DMS153 treated with DMSO at 0.1 percent for 48 hours (cell line): ENCODE results near the gene FBXL20.
"Not testable (repeated sequence)": the region's sequence is repeated elsewhere in the genome, so short reads cannot be mapped to it uniquely, and the experiment has no call there.

ENCODE experiments used
- DNase-seq: peaks from one replicate; lab custom pipeline; 2025; ENCODE audit not compliant: unreplicated experiment; lab: John Stamatoyannopoulos, UW

Gene FBXL20

GRCh38 chr17:39391448-39391847, 10.0 kb downstream of the FBXL20 start:
- no peak for DNase-seq

DNA sequence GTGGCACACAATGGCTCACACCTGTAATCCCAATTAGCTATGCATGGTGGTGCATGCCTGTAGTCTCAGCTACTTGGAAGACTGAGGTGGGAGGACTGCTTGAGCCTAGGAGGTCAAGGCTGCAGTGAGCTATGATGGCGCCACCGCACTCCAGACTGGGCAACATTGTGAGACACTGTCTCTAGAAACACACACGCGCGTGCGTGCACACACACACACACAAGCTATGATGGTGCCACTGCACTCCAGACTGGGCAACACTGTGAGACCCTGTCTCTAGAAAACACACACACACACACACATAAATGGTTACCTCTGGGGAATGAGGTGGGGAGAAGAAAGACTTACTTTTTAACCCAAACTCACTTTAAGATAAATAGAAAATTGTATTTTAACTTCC, 16.4 kb downstream of the FBXL20 start:
- DNase-seq = no peak

GRCh38 chr17:39380144-39380543, 21.3 kb downstream of the FBXL20 start:
- no peak for DNase-seq

GRCh38 chr17:39376434-39376833, 25.0 kb downstream of the FBXL20 start:
- no peak for DNase-seq

DNA sequence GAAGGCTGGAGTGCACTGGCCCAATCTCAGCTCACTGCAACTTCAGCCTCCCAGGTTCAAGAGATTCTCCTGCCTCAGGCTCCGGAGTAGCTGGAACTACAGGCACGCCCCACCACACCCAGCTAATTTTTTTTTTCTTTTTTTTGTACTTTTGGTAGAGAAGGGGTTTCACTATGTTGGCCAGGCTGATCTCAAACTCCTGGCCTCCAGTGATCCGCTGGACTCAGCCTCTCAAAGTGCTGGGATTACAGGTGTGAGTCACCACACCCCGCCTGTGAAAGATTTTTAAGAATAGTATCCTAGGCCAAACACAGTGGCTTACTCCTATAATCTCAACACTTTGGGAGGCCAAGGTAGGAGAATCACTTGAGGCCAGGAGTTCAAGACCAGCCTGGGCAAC, 33.6 kb downstream of the FBXL20 start:
- not testable (repeated sequence) for DNase-seq

DNA sequence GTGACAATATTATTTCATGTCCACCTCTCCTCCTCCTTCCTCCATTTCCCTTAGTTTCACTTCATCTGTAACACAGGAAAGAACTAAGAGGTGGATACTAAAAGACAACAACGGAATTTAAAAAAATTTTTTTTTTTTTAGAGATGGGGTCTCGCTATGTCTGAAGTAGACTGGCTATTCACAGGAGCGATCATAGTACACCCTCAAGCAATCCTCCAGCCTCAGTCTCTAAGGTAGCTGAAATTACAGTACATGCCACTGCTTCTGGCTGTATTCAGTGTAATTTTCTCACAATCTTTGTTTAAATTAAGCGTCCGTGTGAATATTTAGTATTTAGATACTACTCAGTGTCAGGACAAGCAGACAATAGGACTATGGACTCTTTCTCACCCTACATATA, 35.6 kb downstream of the FBXL20 start:
- no peak for DNase-seq

- no peak for DNase-seq
These were observed 36.2 kb downstream of the FBXL20 start for GRCh38 chr17:39365242-39365641.

GRCh38 chr17:39364236-39365025, 37.0 kb downstream of the FBXL20 start:
- no peak for DNase-seq

DNA sequence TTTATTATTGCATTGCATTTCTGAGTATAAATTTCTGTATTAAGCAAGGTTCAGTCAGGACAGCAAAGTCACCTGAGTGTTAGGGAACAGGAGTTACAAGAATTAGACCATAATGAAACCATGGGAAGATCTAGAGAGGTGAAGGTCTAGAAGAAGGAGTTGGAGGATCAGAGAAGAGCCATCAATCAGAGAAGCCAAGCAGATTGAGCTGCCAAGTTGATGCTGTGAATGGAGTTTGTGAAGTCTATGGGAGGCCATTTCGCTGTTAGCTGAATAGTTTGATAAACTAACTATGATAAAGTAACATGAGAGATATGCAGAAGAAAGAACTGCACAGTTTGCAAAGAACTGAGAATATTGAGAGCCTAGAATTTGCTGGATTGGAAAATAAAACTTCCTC, 40.4 kb downstream of the FBXL20 start:
- no peak for DNase-seq

GRCh38 chr17:39360537-39360936, 40.9 kb downstream of the FBXL20 start:
- DNase-seq = no peak

DNA sequence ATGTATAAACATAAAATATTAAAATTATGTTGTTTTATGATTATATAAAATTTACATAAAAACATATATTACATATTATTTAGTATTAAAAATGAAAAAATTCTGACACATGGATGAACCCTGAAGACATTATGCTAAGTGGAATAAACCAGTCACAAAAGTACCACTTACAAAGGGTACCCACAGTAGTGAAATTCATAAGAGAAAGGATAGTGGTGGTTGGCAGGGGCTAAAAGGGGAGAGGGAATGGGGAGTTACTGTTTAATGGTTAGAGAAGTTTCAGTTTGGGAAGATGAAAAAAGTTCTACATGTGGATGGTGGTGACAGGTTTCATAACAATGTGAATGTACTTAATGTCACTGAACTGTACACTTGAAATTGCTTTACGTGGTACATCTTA, 41.4 kb downstream of the FBXL20 start:
- DNase-seq = no peak

- no peak for DNase-seq
These were observed 43.4 kb downstream of the FBXL20 start for GRCh38 chr17:39357986-39358385.

DNA sequence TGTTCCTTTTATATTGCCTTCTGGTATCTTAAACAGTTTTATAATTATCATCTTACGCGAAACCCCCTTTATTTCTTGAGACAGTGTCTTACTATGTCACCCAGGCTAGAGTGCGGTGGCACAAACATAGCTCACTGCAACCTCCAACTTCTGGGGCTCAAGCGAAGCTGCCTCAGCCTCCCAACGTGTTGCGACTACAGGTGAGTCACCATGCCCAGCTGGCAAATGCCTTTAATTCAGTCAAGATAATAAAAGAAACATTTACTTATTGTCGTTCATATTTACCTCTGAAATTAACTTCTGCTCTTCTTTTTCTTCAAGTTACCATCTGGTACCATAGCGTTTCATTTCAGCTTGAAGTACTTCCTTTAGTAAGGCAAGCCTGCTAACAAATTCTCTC, 43.9 kb downstream of the FBXL20 start:
- DNase-seq = no peak

GRCh38 chr17:39352986-39353385, 48.4 kb downstream of the FBXL20 start:
- no peak for DNase-seq

DNA sequence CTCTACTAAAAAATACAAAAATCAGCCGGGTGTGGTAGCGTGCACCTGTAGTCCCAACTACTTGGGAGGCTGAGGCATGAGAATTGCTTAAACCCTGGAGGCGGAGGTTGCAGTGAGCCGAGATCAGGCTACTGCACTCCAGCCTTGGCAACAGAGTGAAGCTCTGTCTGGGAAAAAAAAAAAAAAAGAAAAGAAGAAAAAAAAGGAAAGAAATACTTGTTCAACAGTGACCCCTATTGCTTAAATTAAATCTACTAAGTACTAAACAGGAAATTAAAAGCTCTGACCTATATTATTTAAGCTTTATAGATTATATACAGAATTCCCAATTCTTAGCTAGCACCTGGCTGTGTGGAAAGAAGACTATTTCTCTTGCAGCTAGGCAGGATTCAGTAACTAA, 48.9 kb downstream of the FBXL20 start:
- no peak for DNase-seq

GRCh38 chr17:39351508-39351907, 49.9 kb downstream of the FBXL20 start:
- no peak for DNase-seq

DNA sequence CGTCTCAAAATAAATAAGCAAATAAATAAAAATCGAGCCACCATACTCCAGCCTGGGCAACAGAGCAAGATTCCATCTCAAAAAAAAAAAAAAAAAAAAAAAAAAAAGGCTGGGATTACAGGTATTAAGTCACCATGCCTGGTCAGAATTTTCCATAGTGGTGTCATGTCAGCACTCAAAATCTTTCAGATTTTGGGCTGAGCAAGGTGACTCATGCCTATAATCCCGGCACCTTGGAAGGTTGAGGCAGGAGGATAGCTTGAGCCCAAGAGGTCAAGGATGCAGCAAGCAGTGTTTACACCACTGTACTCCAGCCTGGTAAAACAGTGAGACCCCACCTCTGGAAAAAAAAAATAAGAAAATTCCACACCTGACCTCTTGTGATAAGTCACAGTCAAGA, 52.2 kb downstream of the FBXL20 start:
- DNase-seq = no peak

DNA sequence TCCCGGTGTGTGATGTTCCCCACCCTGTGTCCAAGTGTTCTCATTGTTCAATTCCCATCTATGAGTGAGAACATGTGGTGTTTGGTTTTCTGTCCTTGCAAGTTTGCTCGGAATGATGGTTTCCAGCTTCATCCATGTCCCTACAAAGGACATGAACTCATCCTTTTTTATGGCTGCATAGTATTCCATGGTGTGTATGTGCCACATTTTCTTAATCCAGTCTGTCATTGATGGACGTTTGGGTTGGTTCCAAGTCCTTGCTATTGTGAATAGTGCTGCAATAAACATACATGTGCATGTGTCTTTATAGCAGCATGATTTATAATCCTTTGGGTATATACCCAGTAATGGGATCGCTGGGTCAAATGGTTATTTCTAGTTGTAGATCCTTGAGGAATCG, 54.6 kb downstream of the FBXL20 start:
- DNase-seq = not testable (repeated sequence)

DNA sequence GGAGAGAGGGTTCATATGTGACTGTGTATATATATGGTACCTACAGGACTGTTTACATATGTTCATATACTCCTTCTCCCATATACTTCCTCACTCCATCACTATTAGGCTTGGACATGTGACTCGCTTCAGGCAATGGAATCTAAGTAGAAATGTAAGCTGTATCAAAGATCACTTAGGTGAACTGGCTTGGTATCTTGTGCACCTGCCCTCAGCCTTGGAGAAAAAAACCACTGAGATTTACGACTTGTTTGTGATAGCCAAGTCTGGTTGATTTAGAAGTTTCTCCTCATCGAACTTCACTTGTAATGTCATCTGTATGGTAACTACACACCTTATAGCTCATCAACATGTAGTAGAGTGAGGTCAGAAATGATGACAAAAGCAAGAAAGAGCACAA, 59.9 kb downstream of the FBXL20 start:
- no peak for DNase-seq

- DNase-seq = no peak
These were observed 60.7 kb downstream of the FBXL20 start for GRCh38 chr17:39340731-39341130.

- DNase-seq = no peak
These were observed 62.2 kb downstream of the FBXL20 start for GRCh38 chr17:39339272-39339671.

GRCh38 chr17:39337649-39338048, 63.8 kb downstream of the FBXL20 start:
- not testable (repeated sequence) for DNase-seq

DNA sequence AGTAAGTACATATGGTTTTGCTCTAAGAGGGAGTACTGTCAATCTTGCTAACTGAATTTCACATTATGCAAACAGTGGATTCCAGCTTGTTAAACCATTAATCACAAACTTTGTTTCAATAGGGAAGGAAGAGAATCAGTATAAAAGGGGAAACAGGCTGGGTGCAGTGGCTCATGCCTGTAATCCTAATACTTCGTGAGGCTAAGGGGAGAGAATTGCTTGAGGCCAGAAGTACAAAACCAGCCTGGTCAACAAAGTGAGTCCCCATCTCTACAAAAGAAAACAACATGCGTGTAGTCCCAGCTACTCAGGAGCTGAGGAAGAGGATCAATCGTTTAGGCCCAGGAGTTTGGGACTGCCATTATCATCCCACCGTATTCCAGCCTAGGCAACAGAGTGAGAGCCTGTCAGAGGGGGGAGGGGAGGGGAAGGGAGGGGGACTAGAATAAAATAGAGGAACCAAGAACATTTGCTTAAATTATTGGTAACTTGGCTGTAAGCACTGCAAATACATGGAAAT, 65.7 kb downstream of the FBXL20 start:
- DNase-seq = no peak
